Muscle of back (tissue), 11 donors: ENCODE data around the gene IGLL1. TPM values are rescaled to one million over a fixed set of nuclear protein-coding genes. Genes with fewer than 3 reads are reported as not detected.
"Not testable (repeated sequence)": the region's sequence is repeated elsewhere in the genome, so short reads cannot be mapped to it uniquely, and the experiment has no call there.

ENCODE experiments used
- DNase-seq, 3 donors: peaks; one replicate each; pipeline versions ENCODE4 v3.0.0 to v3.0.0-alpha.2; 2013
- polyA plus RNA-seq, 10 donors: library from polyadenylated mRNA; unstranded; fragments of 120-200 nt; gene quantifications; one replicate each; pipeline ENCODE4 v1.2.1, GENCODE V29; 2013; ENCODE audit not compliant: insufficient read length in 10 of 10

The IGLL1 gene
- polyA plus RNA-seq, 10 donors: 0.23 to 0.95 (median 0.84) TPM; not detected in 1

DNA sequence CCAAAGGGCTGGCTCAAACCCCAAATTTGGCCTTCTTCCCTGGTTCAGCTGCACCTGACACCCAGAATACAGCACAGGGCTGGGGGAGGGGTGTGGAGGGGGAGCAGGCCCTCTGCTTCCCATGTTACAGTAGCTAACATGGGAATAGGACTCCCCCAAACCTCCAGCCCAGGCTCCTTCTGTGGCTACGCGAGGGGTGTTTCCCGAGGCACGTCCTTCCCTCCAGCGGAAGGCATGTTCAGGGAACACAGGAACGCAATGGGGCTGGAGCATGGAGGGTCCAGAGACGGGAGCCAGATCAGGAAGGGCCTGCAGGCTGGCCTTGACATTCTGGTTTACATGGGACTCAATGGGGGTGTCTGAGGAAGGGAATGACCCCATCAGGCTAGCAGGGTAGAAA lies 11.8 kb upstream of the IGLL1 start:
- DNase-seq: no peak

- DNase-seq: peak; percentile 10 to 69 (median 58)
Observed at GRCh38 chr22:23591201-23591791, 11.2 kb upstream of the IGLL1 start.

GRCh38 chr22:23583836-23584235 lies 3.7 kb upstream of the IGLL1 start:
- no peak for DNase-seq

- no peak for DNase-seq
Observed at GRCh38 chr22:23583153-23583552, 3.1 kb upstream of the IGLL1 start.

- DNase-seq: no peak
Observed at GRCh38 chr22:23581260-23581650, 1.2 kb upstream of the IGLL1 start.

- DNase-seq: no peak
Observed at GRCh38 chr22:23580576-23581259, 628 bp upstream of the IGLL1 start.

DNA sequence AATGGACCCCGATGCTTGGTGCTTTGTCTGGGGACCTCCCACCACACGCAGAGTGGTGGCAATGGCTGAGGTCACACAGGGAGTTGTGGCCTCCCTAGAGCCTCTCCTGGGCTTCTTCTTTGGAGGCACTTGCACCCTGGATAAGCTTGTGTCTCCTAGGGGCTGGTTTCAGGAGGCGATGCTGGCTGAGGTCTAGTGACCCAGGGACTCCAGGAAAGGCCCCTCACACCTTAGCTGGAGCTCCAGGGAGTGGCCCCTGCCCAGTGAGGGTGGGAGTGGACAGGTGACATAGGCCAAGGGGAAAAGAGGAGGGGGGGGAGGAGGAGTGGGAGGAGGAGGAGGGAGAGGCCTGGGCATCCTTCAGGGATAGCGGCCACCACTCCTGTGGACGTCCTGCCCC lies 810 bp downstream of the IGLL1 start:
- no peak for DNase-seq

GRCh38 chr22:23578306-23578705 lies 1.8 kb downstream of the IGLL1 start:
- no peak for DNase-seq

- DNase-seq: no peak
Observed at GRCh38 chr22:23576681-23577080, 3.4 kb downstream of the IGLL1 start.

- no peak for DNase-seq
Observed at GRCh38 chr22:23575601-23576000, 4.5 kb downstream of the IGLL1 start.

DNA sequence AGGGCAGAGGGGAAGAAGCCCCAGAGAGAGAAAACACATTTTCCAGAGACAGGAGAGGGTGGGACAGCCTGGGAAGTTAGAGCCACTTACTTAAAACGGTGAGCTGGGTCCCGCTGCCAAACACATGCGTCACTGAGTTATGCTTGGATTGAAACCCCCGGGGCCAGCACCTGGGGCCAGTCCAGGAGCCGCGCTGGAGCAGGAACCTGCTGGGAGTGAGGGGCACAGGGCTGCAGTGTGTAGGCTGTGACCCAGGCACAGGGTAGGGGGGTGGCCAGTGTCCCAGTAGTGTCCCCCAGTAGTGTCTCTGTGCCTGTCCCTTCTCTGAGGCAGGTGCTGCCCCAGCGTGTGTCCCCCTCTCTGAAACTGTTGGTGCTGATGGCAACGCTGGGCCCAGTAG lies 5.2 kb downstream of the IGLL1 start:
- no peak for DNase-seq

DNA sequence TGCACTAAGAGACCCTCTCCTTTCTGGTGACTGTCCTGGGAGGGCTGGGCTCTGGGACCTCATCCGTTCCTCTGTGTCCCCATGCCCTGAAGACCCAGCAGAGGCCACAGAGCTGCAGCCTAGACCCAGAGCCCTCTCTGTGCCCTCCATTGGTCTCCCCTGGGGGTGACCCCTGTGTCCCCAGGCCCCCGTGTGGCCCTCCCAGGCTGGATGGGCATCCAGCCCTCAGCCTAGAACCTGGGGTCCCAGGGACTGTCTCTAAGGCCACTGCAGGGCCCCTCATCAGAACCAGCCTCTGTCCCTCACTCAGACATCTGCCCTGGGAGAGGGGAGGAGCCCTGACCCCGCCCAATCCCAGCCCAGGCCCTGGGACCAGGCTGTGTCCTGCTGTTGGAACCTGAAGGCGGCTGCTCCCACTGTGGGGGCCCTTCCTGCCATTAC lies 5.7 kb downstream of the IGLL1 start:
- no peak for DNase-seq

GRCh38 chr22:23573701-23574235 lies 6.3 kb downstream of the IGLL1 start:
- not testable (repeated sequence) for DNase-seq

- DNase-seq: not testable (repeated sequence)
Observed at GRCh38 chr22:23573106-23573505, 7.0 kb downstream of the IGLL1 start.

- peak in 2 of 3 donors; percentile 20 to 64 for DNase-seq
Observed at GRCh38 chr22:23571486-23571885, 8.6 kb downstream of the IGLL1 start.

GRCh38 chr22:23570681-23571080 lies 9.4 kb downstream of the IGLL1 start:
- no peak for DNase-seq

- no peak for DNase-seq
Observed at GRCh38 chr22:23569716-23570115, 10.4 kb downstream of the IGLL1 start.

DNA sequence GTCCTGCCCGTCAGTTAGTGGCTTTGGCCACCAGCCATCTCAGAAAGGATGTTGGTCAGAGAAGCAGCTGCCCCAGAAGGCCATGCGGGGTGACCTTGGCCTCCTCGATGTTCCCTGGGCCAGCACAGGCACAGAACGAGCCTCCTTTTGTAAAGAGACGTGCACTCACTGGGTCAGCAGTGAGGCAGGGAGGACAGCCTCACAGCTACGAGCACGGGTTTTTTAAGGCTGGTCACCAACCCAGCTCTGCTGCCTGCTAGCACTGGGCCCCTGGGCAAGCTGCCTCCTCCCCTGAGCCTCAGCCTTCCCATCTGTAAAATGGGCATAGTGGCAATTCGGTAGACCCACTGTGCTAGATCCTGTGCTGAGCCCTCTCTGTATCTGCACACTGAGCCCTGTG lies 10.8 kb downstream of the IGLL1 start:
- no peak for DNase-seq

- DNase-seq: no peak
Observed at GRCh38 chr22:23566705-23567475, 13.2 kb downstream of the IGLL1 start.

GRCh38 chr22:23565915-23566704 lies 14.0 kb downstream of the IGLL1 start:
- peak in 1 of 3 donors; percentile 67 for DNase-seq

- DNase-seq: peak in 1 of 3 donors; percentile 15
Observed at GRCh38 chr22:23565305-23565914, 14.7 kb downstream of the IGLL1 start.
